Ovary (tissue), 10 donors: ENCODE measurements around the gene TMEM179B. TPM values are rescaled to one million over a fixed set of nuclear protein-coding genes. Genes with fewer than 3 reads are reported as not detected.
"Not testable (repeated sequence)": the region's sequence is repeated elsewhere in the genome, so short reads cannot be mapped to it uniquely, and the experiment has no call there.

Source experiments
- DNase-seq, 5 donors: peaks; one replicate each; pipeline ENCODE4 v3.0.0-alpha.2; 2019 to 2020
- H3K27ac ChIP-seq, 2 donors: fragments of 200-600 bp; one replicate each; pipeline versions ENCODE4 v1.5.1 to v1.8.0; 2019 to 2022
- H3K27me3 ChIP-seq: fragments of 200-600 bp; one replicate; pipeline ENCODE4 v1.8.0; 2022
- H3K36me3 ChIP-seq: fragments of 200-600 bp; sonication (generic); one replicate; pipeline ENCODE4 v1.5.1; 2019
- H3K4me1 ChIP-seq: one replicate; pipeline ENCODE4 v1.8.1; 2013; ENCODE audit warnings: mild to moderate bottlenecking, moderate library complexity; ENCODE audit not compliant: insufficient read depth
- H3K4me3 ChIP-seq: fragments of 200-600 bp; sonication (generic); one replicate; pipeline ENCODE4 v1.5.1; 2017
- H3K9me3 ChIP-seq, 2 donors: fragments of 200-600 bp in 1 of 2; sonication (generic) in 1 of 2; one replicate each; pipeline versions ENCODE4 v1.5.1 to v1.8.1; 2013 to 2019; ENCODE audit warnings: mild to moderate bottlenecking in 1 of 2, moderate library complexity in 1 of 2
- CTCF ChIP-seq, 3 donors: fragments of 450-650 bp in 2 of 3; fragments of 200-600 bp in 1 of 3; IDR thresholded peaks; one replicate each; pipeline versions ENCODE4 v1.5.1 to v1.8.0; 2016 to 2022; ENCODE audit warnings: antibody characterized with exemption in 3 of 3, mild to moderate bottlenecking in 1 of 3
- EP300 ChIP-seq: sonication (generic); formaldehyde crosslinking; IDR thresholded peaks from one replicate; pipeline ENCODE4 v1.6.1; 2017; ENCODE audit warnings: antibody characterized with exemption
- POLR2A ChIP-seq: fragments of 450-650 bp; IDR thresholded peaks from one replicate; pipeline ENCODE4 v1.6.1; 2017; ENCODE audit warnings: antibody characterized with exemption, mild to moderate bottlenecking, moderate library complexity
- WGBS, 3 donors: extraction: QIAGEN DNeasy Blood & Tissue Kit in 1 of 3; methylation state at CpG; one replicate each; pipeline versions ENCODE4 v1.1.5 to v1.1.7; 2013 to 2017; 5-methylcytosine and 5-hydroxymethylcytosine counted together
- intact Hi-C, 4 donors: fragments of 100-400 bp; cut with DNase I; formaldehyde crosslinking; loops; one replicate each; pipeline versions ENCODE4 v1.11.0 to v1.15.1; 2022 to 2023
- long read RNA-seq, 3 donors: library from polyadenylated mRNA in 2 of 3; unstranded in 2 of 3; transcript quantifications; one replicate each; pipeline ENCODE4 v2.0.0 and lab custom pipeline, GENCODE V29; 2021 to 2026
- polyA plus RNA-seq, 2 donors: library from polyadenylated mRNA; stranded (reverse); fragments of 200-250 nt in 1 of 2; fragments of 350-450 nt in 1 of 2; fragmentation: Illumina TruSeq in 1 of 2; extraction: RNeasy Lipid Tissue Mini Kit (QIAGEN cat#74804) in 1 of 2; gene quantifications; one replicate each; pipeline ENCODE4 v1.2.3, GENCODE V29; 2013 to 2014
- total RNA-seq, 7 donors: library from RNA; depleted of rRNA in 2 of 7; stranded (reverse); fragments of >200 nt in 2 of 7; fragmentation: NEBNext Ultra II Directional in 3 of 7; extraction: Animal tissue kit (Norgen Biotek cat#: 25700) in 3 of 7; gene quantifications; one replicate each; pipeline versions ENCODE4 v1.1.0 to v1.2.4, GENCODE V29; 2016 to 2023
- donor health status: DM: no; HTN: no; CAD: no; lungs with moderate emphysema.
- donor health status: DM: no; HTN: no; CAD: no.
- donor health status: Bipolar disorder and iron deficiency.
- donor health status: DM: yes; HTN: yes; CAD: no.
- donor health status: DM: no; HTN: no; CAD: no.
- donor health status: DM: yes; HTN: yes; CAD: no.

The TMEM179B gene
- 100 to 1,000 TPM in 1 of 7 donors, 10 to 100 TPM in 6; 32.7 to 101 (median 36.5) TPM for total RNA-seq
- polyA plus RNA-seq, result 10 to 100 TPM; 54.4 to 91.7 TPM
- long read RNA-seq, donor 1, transcript TMEM179B-201 (5 exons, 1,023 nt), result major isoform, 12 of 35 reads
- long read RNA-seq, donor 1, partial matches to known transcripts, result 4 of 35 reads
- long read RNA-seq, donor 1, other reads (novel, unspliced or antisense), result 19 of 35 reads
- long read RNA-seq, donor 2, transcript TMEM179B-205 (4 exons, 797 nt), result minor isoform, 8 of 50 reads
- long read RNA-seq, donor 2, transcript TMEM179B-201 (5 exons, 1,023 nt), result major isoform, 30 of 50 reads
- long read RNA-seq, donor 2, partial matches to known transcripts, result 12 of 50 reads
- long read RNA-seq, donor 2, other reads (novel, unspliced or antisense), result 0 of 50 reads
- long read RNA-seq, donor 3, transcript TMEM179B-201 (5 exons, 1,023 nt), result major isoform, 45 of 62 reads
- long read RNA-seq, donor 3, partial matches to known transcripts, result 5 of 62 reads
- long read RNA-seq, donor 3, other reads (novel, unspliced or antisense), result 10 of 62 reads

GRCh38 chr11:62787005-62787759 is at the start of gene TMEM179B:
TSS of gene TMEM179B (plus strand) at chr11:62787402. CDS start at chr11:62787432, 30 bp downstream.
- intact Hi-C loops, result loop anchor here (2.0 to 5.0 kb wide), 4 partner anchors 45 to 76 kb away; partner anchors contain the start of genes STX5 (in 2 of the 4) and TEX54 (in 2 of the 4)
- TF ChIP-seq POLR2A (peak; percentile 91), EP300 (no peak), CTCF (IDR thresholded peaks at IDR 0.05) (peak; percentile 13 to 57 (median 57))
- DNase-seq, result peak; percentile 96 to 99 (median 98)
- Histone ChIP-seq H3K4me3 (peak within 1 kb of the TSS; percentile 58), H3K36me3 (no peaks in the 10 kb centered on the region), H3K4me1 (no peaks in the 10 kb centered on the region), H3K9me3 (no peaks in the 10 kb centered on the region), H3K27me3 (no peaks in the 10 kb centered on the region), H3K27ac (peak within 1 kb of the TSS; percentile 89 to 94)
- WGBS, 3 donors, result 0 to 1% (median 0%) methylated on average over 46 to 88 of the region's 88 CpGs

- 56 to 74% (median 72%) methylated on average over 9 of the region's 9 CpGs for WGBS, 3 donors
- Histone ChIP-seq H3K4me3 (no peak overlapping the region), H3K9me3 (no peaks in the 10 kb centered on the region), H3K27me3 (no peaks in the 10 kb centered on the region), H3K4me1 (no peaks in the 10 kb centered on the region), H3K27ac (no peak overlapping the region), H3K36me3 (no peaks in the 10 kb centered on the region)
- no peak for DNase-seq
- intact Hi-C loops, result no loop called here
- TF ChIP-seq EP300 (no peak), CTCF (IDR thresholded peaks at IDR 0.05) (no peak), POLR2A (no peak)
These were observed 39.6 kb upstream of the TMEM179B start for GRCh38 chr11:62747475-62748160.

- H3K4me1 ChIP-seq, intact Hi-C loops, DNase-seq, H3K36me3 ChIP-seq, H3K4me3 ChIP-seq, H3K27ac ChIP-seq, H3K27me3 ChIP-seq, H3K9me3 ChIP-seq: not testable (repeated sequence)
- 79 to 89% (median 86%) methylated on average over 5 of the region's 5 CpGs for WGBS, 3 donors
These were observed 37.3 kb upstream of the TMEM179B start for GRCh38 chr11:62749931-62750330.

- 95 to 96% (median 95%) methylated on average over 14 of the region's 14 CpGs for WGBS, 3 donors
- intact Hi-C loops, result no loop called here
- Histone ChIP-seq H3K4me3 (no peak overlapping the region), H3K27me3 (no peaks in the 10 kb centered on the region), H3K36me3 (no peaks in the 10 kb centered on the region), H3K4me1 (peaks cover 7% of the 10 kb centered on the region), H3K9me3 (no peaks in the 10 kb centered on the region), H3K27ac (no peak overlapping the region)
- no peak for DNase-seq
- no peak for TF ChIP-seq EP300
- no peak for TF ChIP-seq CTCF (IDR thresholded peaks at IDR 0.05)
- TF ChIP-seq POLR2A, result no peak
These were observed 34.9 kb upstream of the TMEM179B start for GRCh38 chr11:62752177-62752785.
